Adrenal gland (tissue), 12 donors: ENCODE measurements around the gene KIRREL2. TPM values are rescaled to one million over a fixed set of nuclear protein-coding genes. Genes with fewer than 3 reads are reported as not detected.
A peak's percentile ranks its signal among the peaks of the same experiment; 100 is the strongest.

Experiments
- DNase-seq, 7 donors: peaks; one replicate each; pipeline ENCODE4 v3.0.0-alpha.2; 2019 to 2020
- H3K27ac ChIP-seq, 5 donors: fragments of 200-600 bp; sonication (generic) in 4 of 5; 1 replicate in 3 of 5; 2 replicates in 2 of 5; pipeline versions ENCODE4 v1.5.1 to v1.8.0; 2016 to 2020; ENCODE audit warnings: mild to moderate bottlenecking in 1 of 5
- H3K27me3 ChIP-seq: fragments of 200-600 bp; 2 replicates; pipeline ENCODE4 v1.8.0; 2021
- H3K36me3 ChIP-seq, 2 donors: fragments of 200-600 bp; replicated peaks in 1 of 2; 1 replicate in 1 of 2; 2 replicates in 1 of 2; pipeline versions ENCODE4 v1.5.1 to v1.8.0; 2018 to 2022
- H3K4me1 ChIP-seq, 2 donors: fragments of 200-600 bp; replicated peaks in 1 of 2; 1 replicate in 1 of 2; 2 replicates in 1 of 2; pipeline versions ENCODE4 v1.5.1 to v1.8.0; 2018 to 2021
- H3K4me3 ChIP-seq, 4 donors: fragments of 200-600 bp; sonication (generic) in 3 of 4; one replicate each; pipeline ENCODE4 v1.5.1; 2016 to 2018
- H3K9me3 ChIP-seq, 3 donors: fragments of 200-600 bp; sonication (generic) in 1 of 3; replicated peaks in 1 of 3; 1 replicate in 2 of 3; 2 replicates in 1 of 3; pipeline versions ENCODE4 v1.5.1 to v1.8.0; 2016 to 2021
- CTCF ChIP-seq, 6 experiments: fragments of 450-650 bp in 4 of 6; fragments of 200-600 bp in 2 of 6; sonication (generic) in 1 of 6; IDR thresholded peaks; 1 replicate in 5 of 6; 2 replicates in 1 of 6; pipeline versions ENCODE4 v1.5.1 to v1.8.0; 2016 to 2021; ENCODE audit warnings: antibody characterized with exemption in 6 of 6, mild to moderate bottlenecking in 2 of 6, moderate library complexity in 1 of 6
- POLR2A ChIP-seq, 2 donors: fragments of 450-650 bp; IDR thresholded peaks; one replicate each; pipeline ENCODE4 v1.6.1; 2017; ENCODE audit warnings: antibody characterized with exemption in 2 of 2, mild to moderate bottlenecking in 2 of 2, moderate library complexity in 1 of 2
- WGBS, 4 donors: extraction: QIAGEN DNeasy Blood & Tissue Kit in 2 of 4; methylation state at CpG; one replicate each; pipeline versions ENCODE4 v1.1.5 to v1.1.7; 2013 to 2017; 5-methylcytosine and 5-hydroxymethylcytosine counted together
- intact Hi-C, 2 donors: fragments of 100-400 bp; cut with DNase I; formaldehyde crosslinking; loops; one replicate each; pipeline versions ENCODE4 v1.14.1 to v1.15.0; 2022 to 2023
- polyA plus RNA-seq, 3 donors: library from polyadenylated mRNA; stranded (reverse); fragments of 200-250 nt in 2 of 3; fragments of 350-450 nt in 1 of 3; fragmentation: Illumina TruSeq in 1 of 3; extraction: RNeasy Lipid Tissue Mini Kit (QIAGEN cat#74804) in 1 of 3; gene quantifications; one replicate each; pipeline ENCODE4 v1.2.3, GENCODE V29; 2013 to 2014
- total RNA-seq, 9 donors: library from RNA; depleted of rRNA in 4 of 9; stranded (reverse); fragments of >200 nt in 4 of 9; fragments of 120-200 nt in 1 of 9; fragmentation: NEBNext Ultra II Directional in 1 of 9; extraction: Animal tissue kit (Norgen Biotek cat#: 25700) in 1 of 9; gene quantifications; one replicate each; pipeline versions ENCODE4 v1.1.0 to v1.2.4, GENCODE V29; 2013 to 2023
- donor health status: healthy with polysubstance abuse.
- donor health status: Bipolar disorder and iron deficiency.
- donor health status: DM: yes; HTN: yes; CAD: no.
- donor health status: DM: no; HTN: no; CAD: no.
- donor health status: DM: no; HTN: no; CAD: no.
- donor health status: DM: yes; HTN: yes; CAD: no.

The KIRREL2 gene
- total and polyA plus RNA-seq, 12 donors: 0.03 to 0.32 (median 0.14) TPM; not detected in 5

GRCh38 chr19:35899547-35900214 lies 43.0 kb downstream of the KIRREL2 start:
- peak overlapping the region; percentile 39 to 89 (median 69) for H3K27ac ChIP-seq
- DNase-seq: peak; percentile 77 to 89 (median 86)
- TF ChIP-seq POLR2A (IDR thresholded peaks at IDR 0.05) (peak in 1 of 2 donors; percentile 34), CTCF (IDR thresholded peaks at IDR 0.05) (no peak)
- peaks cover 6 to 16% of the 10 kb centered on the region in 2 donors for H3K4me1 ChIP-seq
- H3K36me3 ChIP-seq: peaks cover 0 to 28% of the 10 kb centered on the region in 2 donors
- peak overlapping the region; percentile 22 to 72 (median 59) for H3K4me3 ChIP-seq
- no peaks in the 10 kb centered on the region for H3K9me3 ChIP-seq
- H3K27me3 ChIP-seq: no peaks in the 10 kb centered on the region
- intact Hi-C loops: no loop called here
- WGBS, 4 donors: 0 to 3% (median 0%) methylated on average over 5 to 43 of the region's 43 CpGs

- intact Hi-C loops: no loop called here
- no peak for DNase-seq
- Histone ChIP-seq H3K27ac (peak overlapping the region in 3 of 5 donors; percentile 64 to 87 (median 82)), H3K9me3 (no peaks in the 10 kb centered on the region), H3K4me1 (peaks cover 6 to 16% of the 10 kb centered on the region in 2 donors), H3K27me3 (no peaks in the 10 kb centered on the region), H3K4me3 (peak overlapping the region in 1 of 4 donors; percentile 17), H3K36me3 (peaks cover 0 to 14% of the 10 kb centered on the region in 2 donors)
- 58 to 80% (median 66%) methylated on average over 1 to 2 of the region's 2 CpGs for WGBS, 4 donors
- TF ChIP-seq CTCF (IDR thresholded peaks at IDR 0.05) (no peak), POLR2A (IDR thresholded peaks at IDR 0.05) (no peak)
Measured at GRCh38 chr19:35901055-35901644, 44.4 kb downstream of the KIRREL2 start.

GRCh38 chr19:35901854-35902661 lies 45.3 kb downstream of the KIRREL2 start, which contains the start of gene HCST:
Gene HCST, plus strand, starts transcription at chr19:35902529. Its CDS starts 65 bp downstream, at chr19:35902594.
- intact Hi-C loops: no loop called here
- DNase-seq: peak in 2 of 7 donors; percentile 31 to 38
- Histone ChIP-seq H3K9me3 (no peaks in the 10 kb centered on the region), H3K27me3 (no peaks in the 10 kb centered on the region), H3K4me1 (peaks cover 6 to 16% of the 10 kb centered on the region in 2 donors), H3K27ac (peak within 1 kb of the TSS in 4 of 5 donors; percentile 7 to 87 (median 58)), H3K36me3 (peaks cover 0 to 5% of the 10 kb centered on the region in 2 donors), H3K4me3 (peak within 1 kb of the TSS in 1 of 4 donors; percentile 17)
- WGBS, 4 donors: 43 to 56% (median 46%) methylated on average over 6 of the region's 6 CpGs
- TF ChIP-seq POLR2A (IDR thresholded peaks at IDR 0.05): no peak

GRCh38 chr19:35902870-35903475 lies 46.3 kb downstream of the KIRREL2 start:
- intact Hi-C loops: no loop called here
- Histone ChIP-seq H3K27me3 (no peaks in the 10 kb centered on the region), H3K9me3 (no peaks in the 10 kb centered on the region), H3K36me3 (no peaks in the 10 kb centered on the region), H3K27ac (peak overlapping the region in 2 of 5 donors; percentile 60 to 82), H3K4me3 (peak overlapping the region in 1 of 4 donors; percentile 17), H3K4me1 (peaks cover 6 to 13% of the 10 kb centered on the region in 2 donors)
- TF ChIP-seq CTCF (IDR thresholded peaks at IDR 0.05) (no peak), POLR2A (IDR thresholded peaks at IDR 0.05) (no peak)
- WGBS, 4 donors: 53 to 68% (median 62%) methylated on average over 10 of the region's 10 CpGs
- DNase-seq: no peak
